Astrocyte of the spinal cord (primary cell): ENCODE measurements around the gene PLXDC2.

ENCODE experiments used
- DNase-seq: peaks from one replicate; pipeline ENCODE4 v3.0.0; 2011; ENCODE audit warnings: low read depth, low spot score
- H3K4me3 ChIP-seq: 2 replicates; pipeline ENCODE4 v1.5.1; 2011; ENCODE audit warnings: low read depth, mild to moderate bottlenecking, low read length, moderate library complexity
- in situ Hi-C: cut with HindIII; loops from 2 replicates; pipeline ENCODE4 v1.10.0; 2017; ENCODE audit warnings: low sequenced_read_pairs
- TF ChIP-seq, protein P1 (sequence below): IDR thresholded peaks from 2 replicates; pipeline ENCODE4 v1.5.1; 2012; ENCODE audit warnings: low read depth, mild to moderate bottlenecking, low read length, inconsistent platforms

The PLXDC2 gene

DNA sequence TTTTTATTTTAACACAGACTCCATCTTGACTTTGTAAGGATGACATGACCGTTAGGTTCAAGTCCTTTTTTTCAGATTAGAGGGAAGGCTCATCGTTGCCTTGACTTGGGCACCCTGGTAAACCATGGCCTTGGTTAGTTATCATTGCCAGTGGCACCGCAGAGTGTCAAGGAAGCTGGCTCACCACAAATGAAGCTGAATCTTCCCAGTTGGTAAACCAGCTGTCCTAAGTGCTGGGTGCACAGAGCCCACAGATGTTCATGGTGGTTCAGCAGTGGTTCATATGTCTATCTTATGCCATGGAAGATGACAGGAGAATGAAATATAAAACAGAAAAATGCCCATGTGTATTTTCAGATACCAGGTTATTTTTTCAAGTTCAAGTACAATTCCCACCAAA is 273.6 kb downstream of the PLXDC2 start:
- in situ Hi-C loops = no loop called here
- no peak overlapping the region for H3K4me3 ChIP-seq
- TF ChIP-seq, protein P1, sequence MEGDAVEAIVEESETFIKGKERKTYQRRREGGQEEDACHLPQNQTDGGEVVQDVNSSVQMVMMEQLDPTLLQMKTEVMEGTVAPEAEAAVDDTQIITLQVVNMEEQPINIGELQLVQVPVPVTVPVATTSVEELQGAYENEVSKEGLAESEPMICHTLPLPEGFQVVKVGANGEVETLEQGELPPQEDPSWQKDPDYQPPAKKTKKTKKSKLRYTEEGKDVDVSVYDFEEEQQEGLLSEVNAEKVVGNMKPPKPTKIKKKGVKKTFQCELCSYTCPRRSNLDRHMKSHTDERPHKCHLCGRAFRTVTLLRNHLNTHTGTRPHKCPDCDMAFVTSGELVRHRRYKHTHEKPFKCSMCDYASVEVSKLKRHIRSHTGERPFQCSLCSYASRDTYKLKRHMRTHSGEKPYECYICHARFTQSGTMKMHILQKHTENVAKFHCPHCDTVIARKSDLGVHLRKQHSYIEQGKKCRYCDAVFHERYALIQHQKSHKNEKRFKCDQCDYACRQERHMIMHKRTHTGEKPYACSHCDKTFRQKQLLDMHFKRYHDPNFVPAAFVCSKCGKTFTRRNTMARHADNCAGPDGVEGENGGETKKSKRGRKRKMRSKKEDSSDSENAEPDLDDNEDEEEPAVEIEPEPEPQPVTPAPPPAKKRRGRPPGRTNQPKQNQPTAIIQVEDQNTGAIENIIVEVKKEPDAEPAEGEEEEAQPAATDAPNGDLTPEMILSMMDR = no peak
- no peak for DNase-seq

DNA sequence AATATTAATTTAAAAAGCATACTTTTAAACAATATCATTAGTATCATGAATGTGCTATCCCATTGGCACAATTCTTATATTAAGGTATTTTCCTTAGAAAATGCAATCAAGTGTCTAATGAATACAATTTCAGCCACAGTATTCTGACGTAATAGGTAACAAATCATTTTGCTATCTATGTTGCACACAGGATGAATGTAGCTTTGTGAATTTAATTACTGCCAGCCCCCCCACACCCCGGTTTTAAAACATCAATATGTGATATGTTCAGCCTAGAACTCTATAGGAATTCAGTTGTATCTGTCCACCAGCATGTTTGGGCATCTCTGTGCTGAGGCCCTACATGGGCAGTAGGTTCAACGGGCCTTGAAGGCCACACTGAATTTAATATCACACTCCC is 274.6 kb downstream of the PLXDC2 start:
- TF ChIP-seq, protein P1 = no peak
- in situ Hi-C loops = no loop called here
- H3K4me3 ChIP-seq = no peak overlapping the region
- no peak for DNase-seq

DNA sequence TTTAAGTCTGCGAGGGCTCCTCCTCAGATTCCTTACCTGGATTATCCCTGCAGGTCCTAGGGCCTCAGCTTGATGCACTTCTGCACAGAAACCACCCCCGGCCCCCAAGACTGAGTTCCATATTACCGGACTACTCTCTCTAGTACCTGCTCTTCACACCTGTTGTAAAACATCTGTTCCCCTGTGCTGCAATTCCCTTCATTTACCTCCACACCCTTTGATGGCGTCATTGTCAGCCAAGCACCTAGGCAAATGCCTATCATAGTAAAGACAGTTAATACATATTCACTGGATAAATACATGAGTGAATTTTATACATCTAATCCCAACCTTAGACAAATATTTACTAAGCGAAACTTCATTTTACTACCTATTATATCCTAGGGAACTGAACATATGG is 275.5 kb downstream of the PLXDC2 start:
- in situ Hi-C loops = no loop called here
- DNase-seq = no peak
- TF ChIP-seq, protein P1 = no peak
- H3K4me3 ChIP-seq = no peak overlapping the region

DNA sequence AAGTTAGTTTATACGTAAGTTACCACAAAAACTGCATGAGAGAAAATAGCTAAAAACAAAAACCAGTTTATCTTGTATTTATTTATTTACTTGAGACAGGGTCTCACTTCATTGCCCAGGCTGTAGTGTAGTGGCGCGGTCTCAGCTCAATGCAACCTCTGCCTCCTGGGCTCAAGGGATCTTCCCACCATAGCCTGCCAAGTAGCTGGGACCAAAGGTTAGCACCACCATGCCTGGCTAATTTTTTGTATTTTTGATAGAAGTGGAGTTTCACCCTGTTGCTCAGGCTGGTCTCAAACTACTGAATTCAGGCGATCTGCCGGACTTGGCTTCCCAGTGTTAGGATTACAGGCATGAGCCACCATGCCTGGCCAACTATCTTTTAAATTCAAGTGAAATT is 277.4 kb downstream of the PLXDC2 start:
- no peak for DNase-seq
- in situ Hi-C loops = no loop called here
- H3K4me3 ChIP-seq = no peak overlapping the region
- TF ChIP-seq, protein P1 = no peak

DNA sequence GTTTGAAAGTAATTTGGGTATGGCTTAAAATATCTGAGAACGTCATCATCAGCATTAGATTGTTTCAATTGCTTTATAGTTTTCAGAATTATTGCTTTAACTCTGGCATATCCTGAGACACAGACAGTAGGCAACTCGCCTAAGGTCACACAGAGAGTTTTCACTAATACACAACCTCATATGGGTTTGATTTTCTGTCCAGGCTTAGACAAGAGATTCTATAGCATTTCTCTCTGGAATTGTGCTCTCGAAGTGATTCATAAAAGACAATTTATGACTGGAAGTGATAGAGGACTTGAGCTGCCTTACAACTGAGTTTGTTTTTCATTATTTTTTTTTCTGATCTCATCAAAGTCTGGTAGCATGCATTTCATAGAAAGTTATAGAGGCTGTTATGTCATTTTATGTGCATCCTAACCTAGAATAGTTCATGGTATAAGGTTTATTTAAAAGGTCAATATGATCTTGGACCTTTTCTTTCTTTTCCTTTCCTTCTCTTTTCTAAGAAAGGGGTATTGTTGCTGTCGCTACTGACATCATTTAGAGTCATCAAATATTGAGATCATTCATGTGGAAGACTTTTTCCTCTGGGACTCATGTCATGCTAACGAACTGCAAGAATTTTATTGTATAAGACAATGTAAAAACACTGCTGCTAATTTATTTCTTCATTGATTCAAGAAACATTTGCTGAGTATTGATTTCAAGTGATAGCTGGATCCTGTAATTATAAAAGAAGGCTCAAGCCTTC is 278.2 kb downstream of the PLXDC2 start:
- no peak overlapping the region for H3K4me3 ChIP-seq
- DNase-seq = no peak
- in situ Hi-C loops = no loop called here
- TF ChIP-seq, protein P1 = no peak

DNA sequence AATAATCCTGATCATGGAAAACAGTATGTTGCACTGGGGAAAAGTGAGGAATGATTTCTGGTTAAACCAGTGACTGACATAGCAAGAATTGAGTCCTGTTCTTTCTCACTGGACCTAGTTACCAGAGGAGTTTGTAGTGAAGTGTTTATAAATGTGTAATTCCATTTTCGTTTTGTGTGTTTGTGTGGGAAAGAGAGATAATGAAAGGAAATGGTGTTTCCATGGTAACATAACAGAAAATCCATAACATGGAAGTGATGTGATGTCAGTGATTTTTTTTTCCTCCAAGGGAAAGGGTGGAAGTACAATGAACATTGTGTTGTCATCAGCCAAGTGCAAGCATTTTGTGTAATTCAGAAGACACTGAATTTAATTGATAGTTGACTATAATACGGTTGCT is 283.9 kb downstream of the PLXDC2 start:
- in situ Hi-C loops = no loop called here
- TF ChIP-seq, protein P1 = no peak
- peak; percentile 52 for DNase-seq
- H3K4me3 ChIP-seq = no peak overlapping the region
